ENCODE data around the gene CEP350.

CEP350 gene

GRCh38 chr1:180156631-180157091, 202.1 kb downstream of the CEP350 start:
- DNase-seq (ENCODE audit: low read depth in 2 of 2), result no peak

DNA sequence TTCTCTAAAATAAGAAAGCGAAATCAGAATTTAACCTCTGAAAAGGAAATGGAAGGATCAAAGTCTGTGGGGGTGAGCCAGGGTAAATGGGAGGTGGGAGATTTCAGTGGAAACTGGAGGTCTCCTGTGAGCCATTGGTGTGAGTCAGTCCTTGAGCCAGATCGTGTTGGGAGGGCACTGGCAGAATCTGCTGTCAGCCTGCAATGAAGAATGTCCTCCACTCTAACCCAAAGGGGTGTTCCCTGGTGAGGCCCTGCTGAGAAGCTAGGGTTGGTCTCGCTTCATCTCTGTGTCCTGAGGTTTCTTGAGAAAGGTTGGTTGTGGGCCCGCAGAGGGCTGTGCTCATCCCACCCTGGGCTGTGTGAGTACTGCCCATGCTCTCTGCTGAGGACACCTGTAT, 202.5 kb downstream of the CEP350 start:
- no peak for DNase-seq (ENCODE audit: low read depth in 2 of 2)

- DNase-seq (ENCODE audit: low read depth in 2 of 2), result no peak
These were observed 203.0 kb downstream of the CEP350 start for GRCh38 chr1:180157576-180158057.

- no peak for DNase-seq (ENCODE audit: low read depth in 2 of 2)
These were observed 203.8 kb downstream of the CEP350 start for GRCh38 chr1:180158149-180159147.

- no peak for DNase-seq (ENCODE audit: low read depth in 2 of 2)
These were observed 205.7 kb downstream of the CEP350 start for GRCh38 chr1:180160357-180160756.

- no peak for DNase-seq (ENCODE audit: low read depth in 2 of 2)
These were observed 208.4 kb downstream of the CEP350 start for GRCh38 chr1:180163041-180163440.

All from stimulated activated CD8-positive, alpha-beta memory T cell treated with anti-CD3 and anti-CD28 coated beads, Interleukin-7, amount 100 ng/mL, for 1 hour (primary cell).